ENCODE results near the gene DIRAS2.

DIRAS2 gene

DNA sequence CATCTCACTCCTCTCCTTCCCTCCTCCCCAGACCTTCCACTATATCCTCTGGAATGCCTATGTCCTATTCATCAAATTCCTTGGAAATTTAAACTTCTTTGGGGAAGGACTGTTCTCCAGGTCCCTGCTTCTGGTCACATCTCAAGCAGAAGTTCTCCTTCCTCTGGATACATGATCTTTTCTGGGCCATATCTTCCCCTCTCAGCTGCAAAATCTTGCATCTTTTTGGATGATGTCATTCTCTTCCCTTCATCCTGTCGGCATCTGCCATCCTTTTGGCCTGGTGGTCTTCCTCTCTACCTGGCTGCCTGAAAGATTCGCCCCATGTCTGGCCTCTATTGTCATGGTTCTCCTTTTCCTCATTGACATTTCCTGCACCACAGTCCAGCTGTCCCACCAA, 5.2 kb upstream of the DIRAS2 start:
- TF ChIP-seq Cebpa-rat (IDR thresholded peaks at IDR 0.05): no peak
- Histone ChIP-seq H3K27me3 (peaks cover 5% of the 10 kb centered on the region), H3K9me3 (peaks cover 19% of the 10 kb centered on the region)

DNA sequence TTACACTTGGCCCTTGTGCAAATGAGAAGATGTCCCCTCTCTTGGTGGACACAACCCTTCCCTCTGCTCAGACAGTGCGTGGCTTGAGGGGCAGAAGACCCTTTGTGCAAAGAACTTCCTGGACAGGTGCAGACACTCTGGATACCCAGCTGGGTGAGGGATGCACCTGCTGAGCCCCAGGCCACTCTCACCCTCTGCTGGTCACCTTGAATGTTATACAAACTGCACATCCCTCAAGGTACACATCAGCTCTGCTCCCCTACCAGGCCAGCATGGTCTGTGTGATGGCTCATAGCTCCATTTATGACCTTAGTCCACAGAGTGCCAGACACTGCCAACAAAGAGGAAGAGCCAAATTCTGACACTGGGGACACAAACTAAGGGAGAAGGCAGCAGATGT, 3.1 kb upstream of the DIRAS2 start:
- peaks cover 24% of the 10 kb centered on the region for H3K27me3 ChIP-seq
- H3K9ac ChIP-seq: no peak overlapping the region

More for the DNA sequence above, 5.2 kb upstream of the DIRAS2 start:
- no peaks in the 10 kb centered on the region for H4K20me1 ChIP-seq
- no peaks in the 10 kb centered on the region for H3K4me1 ChIP-seq
- H3K27ac ChIP-seq: no peak overlapping the region
- H3K4me3 ChIP-seq: no peak overlapping the region
- no peaks in the 10 kb centered on the region for H3K36me3 ChIP-seq
- no peak overlapping the region for H3K4me2 ChIP-seq
- H3K9ac ChIP-seq: no peak overlapping the region

DNA sequence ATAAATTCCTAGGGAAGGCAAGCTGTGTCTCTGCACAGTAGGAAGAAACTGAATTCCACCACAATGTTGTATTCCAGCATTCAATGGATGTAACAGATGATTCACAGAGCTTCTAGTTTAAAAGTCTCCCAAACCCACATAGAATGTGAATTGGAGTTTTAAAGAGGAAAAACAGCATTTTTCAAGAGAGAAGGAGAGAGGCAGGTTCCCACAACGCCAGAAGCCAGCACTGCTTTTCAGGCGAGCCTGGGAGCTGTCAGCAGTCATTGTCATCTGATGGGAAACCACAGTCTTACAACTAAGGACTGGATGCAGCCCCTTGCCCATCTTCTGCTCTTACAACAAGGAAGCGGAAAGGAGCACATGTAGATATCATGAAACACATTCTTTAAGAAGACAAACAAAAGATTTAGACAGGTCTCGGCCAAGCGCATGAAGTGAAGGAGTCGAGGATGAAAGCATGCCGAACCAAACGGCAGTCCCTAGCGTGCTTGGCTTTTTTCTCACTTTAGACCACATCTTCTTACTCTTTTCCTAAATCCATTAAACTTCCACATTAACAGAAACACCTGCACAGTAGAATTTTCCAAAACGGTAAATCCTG, 638 bp downstream of the DIRAS2 start:
- no peak for TF ChIP-seq Cebpa-rat (IDR thresholded peaks at IDR 0.05)
- Histone ChIP-seq H3K36me3 (no peaks in the 10 kb centered on the region), H3K27ac (no peak overlapping the region), H3K4me1 (no peaks in the 10 kb centered on the region), H3K27me3 (peaks cover 24% of the 10 kb centered on the region), H3K9ac (no peak overlapping the region), H4K20me1 (no peaks in the 10 kb centered on the region), H3K9me3 (peaks cover 5% of the 10 kb centered on the region; the same call in 1 of the 2 replicates), H3K4me2 (peak overlapping the region; percentile 76; the same call in 1 of the 2 replicates), H3K4me3 (no peak overlapping the region)

More for the DNA sequence above, 3.1 kb upstream of the DIRAS2 start:
- Histone ChIP-seq H3K4me3 (no peak overlapping the region), H3K4me1 (no peaks in the 10 kb centered on the region), H3K36me3 (no peaks in the 10 kb centered on the region), H3K9me3 (peaks cover 15% of the 10 kb centered on the region), H3K4me2 (no peak overlapping the region), H3K27ac (no peak overlapping the region), H4K20me1 (no peaks in the 10 kb centered on the region)
- no peak for TF ChIP-seq Cebpa-rat (IDR thresholded peaks at IDR 0.05)

- H4K20me1 ChIP-seq: no peaks in the 10 kb centered on the region
- H3K27ac ChIP-seq: no peak overlapping the region
- H3K9ac ChIP-seq: no peak overlapping the region
- TF ChIP-seq Cebpa-rat (IDR thresholded peaks at IDR 0.05): no peak
- no peak overlapping the region for H3K4me3 ChIP-seq
- no peaks in the 10 kb centered on the region for H3K36me3 ChIP-seq
- no peak overlapping the region for H3K4me2 ChIP-seq
- H3K4me1 ChIP-seq: no peaks in the 10 kb centered on the region
- peaks cover 5% of the 10 kb centered on the region; the same call in 1 of the 2 replicates for H3K9me3 ChIP-seq
- peaks cover 24% of the 10 kb centered on the region for H3K27me3 ChIP-seq
Measured at GRCh38 chr9:90641086-90641485, 1.5 kb downstream of the DIRAS2 start.

DNA sequence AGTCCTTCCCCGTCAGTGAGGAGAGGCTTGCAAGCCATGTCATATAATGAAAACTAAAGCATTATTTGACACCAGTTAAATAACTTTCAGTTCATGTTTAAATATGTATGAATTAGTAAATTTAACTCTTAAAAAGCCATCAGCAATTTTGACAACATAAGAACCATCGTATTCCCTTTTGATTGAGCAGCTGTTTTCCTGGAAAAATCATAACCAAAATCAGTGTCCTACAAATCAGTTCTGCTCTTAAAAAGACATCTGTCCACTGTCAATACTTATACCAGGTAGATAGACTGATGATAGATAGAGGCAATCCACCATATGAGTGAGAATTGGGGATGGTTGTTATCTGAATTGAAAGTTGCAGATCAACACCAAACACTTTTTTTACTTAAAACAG, 2.3 kb downstream of the DIRAS2 start:
- peaks cover 24% of the 10 kb centered on the region for H3K27me3 ChIP-seq
- no peak overlapping the region for H3K9ac ChIP-seq
- H3K27ac ChIP-seq: no peak overlapping the region
- no peaks in the 10 kb centered on the region for H4K20me1 ChIP-seq
- no peak overlapping the region for H3K4me2 ChIP-seq
- H3K4me1 ChIP-seq: no peaks in the 10 kb centered on the region
- H3K4me3 ChIP-seq: no peak overlapping the region
- peaks cover 5% of the 10 kb centered on the region; the same call in 1 of the 2 replicates for H3K9me3 ChIP-seq
- TF ChIP-seq Cebpa-rat (IDR thresholded peaks at IDR 0.05): no peak
- H3K36me3 ChIP-seq: no peaks in the 10 kb centered on the region

DNA sequence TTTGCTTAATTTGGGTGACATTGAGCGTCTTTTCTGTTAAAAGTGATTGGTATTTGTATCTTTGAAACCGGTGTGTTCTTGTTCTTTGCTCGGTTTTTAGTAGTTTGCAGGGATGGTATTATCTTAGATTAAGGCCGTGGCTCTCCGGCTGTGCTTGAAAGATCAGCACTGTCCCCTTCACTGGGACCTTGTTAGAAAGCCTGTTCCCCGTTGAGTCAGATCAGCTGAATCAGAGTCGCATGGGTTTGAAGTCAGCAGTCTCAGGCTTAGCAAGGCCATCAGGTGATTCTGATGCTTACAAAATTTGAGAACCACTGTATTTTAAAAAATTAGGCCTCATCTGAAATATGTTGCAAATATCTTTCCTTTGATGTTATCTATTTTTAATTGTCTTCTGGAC, 5.0 kb downstream of the DIRAS2 start:
- TF ChIP-seq Cebpa-rat (IDR thresholded peaks at IDR 0.05): no peak
- Histone ChIP-seq H3K4me3 (no peak overlapping the region), H3K36me3 (no peaks in the 10 kb centered on the region)

DNA sequence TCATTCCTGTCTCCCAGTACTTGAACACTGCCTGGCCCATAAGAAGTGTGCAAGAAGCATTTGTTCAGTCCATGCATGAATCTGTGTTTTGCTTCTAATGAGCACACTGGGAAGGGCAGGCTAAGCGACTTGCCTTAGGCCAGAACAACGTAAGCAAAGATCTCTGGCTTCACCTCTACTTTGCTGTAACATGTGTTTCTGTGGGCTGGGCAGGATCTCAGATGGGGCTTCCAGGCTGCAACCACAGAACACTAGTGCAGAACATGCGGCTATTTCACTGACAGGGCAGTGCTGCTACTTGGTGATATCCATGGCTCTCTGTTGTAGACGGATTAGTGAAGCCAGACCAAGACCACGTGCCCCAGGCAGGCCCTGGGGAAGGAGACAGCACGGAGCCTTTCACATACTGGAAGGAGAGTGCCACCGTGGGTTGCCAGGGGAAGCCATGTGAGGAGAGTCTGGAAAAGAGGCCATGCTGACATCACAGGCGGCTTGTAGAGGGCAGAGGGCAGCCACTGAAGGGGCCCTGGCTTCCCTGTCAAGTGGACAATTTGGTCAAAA, 9.9 kb downstream of the DIRAS2 start:
- H3K27me3 ChIP-seq: no peaks in the 10 kb centered on the region
- no peaks in the 10 kb centered on the region for H3K9me3 ChIP-seq
- TF ChIP-seq Cebpa-rat (IDR thresholded peaks at IDR 0.05): no peak
- no peaks in the 10 kb centered on the region for H4K20me1 ChIP-seq
- no peak overlapping the region for H3K9ac ChIP-seq
- H3K4me2 ChIP-seq: no peak overlapping the region
- no peaks in the 10 kb centered on the region for H3K36me3 ChIP-seq
- H3K27ac ChIP-seq: no peak overlapping the region
- no peak overlapping the region for H3K4me3 ChIP-seq
- H3K4me1 ChIP-seq: no peaks in the 10 kb centered on the region

More for the DNA sequence above, 5.0 kb downstream of the DIRAS2 start:
- H3K4me2 ChIP-seq: no peak overlapping the region
- H3K9ac ChIP-seq: no peak overlapping the region
- H3K9me3 ChIP-seq: peaks cover 2% of the 10 kb centered on the region; the same call in 1 of the 2 replicates
- H3K27ac ChIP-seq: no peak overlapping the region
- no peaks in the 10 kb centered on the region for H4K20me1 ChIP-seq
- H3K4me1 ChIP-seq: no peaks in the 10 kb centered on the region
- peaks cover 17% of the 10 kb centered on the region for H3K27me3 ChIP-seq

DNA sequence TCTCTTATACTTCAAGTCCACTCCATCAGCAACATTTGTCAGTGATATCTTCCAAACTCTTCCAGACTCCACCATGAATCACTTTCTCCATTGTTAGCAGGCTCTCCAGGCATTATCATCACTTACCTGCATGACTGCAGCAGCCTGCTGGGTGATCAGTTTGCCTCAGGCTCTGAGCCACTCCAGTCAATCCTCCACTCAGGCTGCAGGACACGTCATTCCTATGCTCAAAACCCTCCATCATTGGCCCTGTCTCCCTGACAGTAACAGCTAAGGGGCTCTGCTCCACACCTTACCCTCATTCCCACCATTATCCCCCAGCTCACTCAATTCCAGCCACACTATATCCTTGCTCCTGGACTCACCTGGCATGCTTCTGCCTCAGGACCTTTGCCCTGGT, 10.7 kb downstream of the DIRAS2 start:
- Histone ChIP-seq H3K4me3 (no peak overlapping the region), H3K4me1 (no peaks in the 10 kb centered on the region), H3K36me3 (no peaks in the 10 kb centered on the region), H3K9ac (no peak overlapping the region), H3K4me2 (no peak overlapping the region), H4K20me1 (no peaks in the 10 kb centered on the region), H3K27ac (no peak overlapping the region), H3K9me3 (no peaks in the 10 kb centered on the region), H3K27me3 (no peaks in the 10 kb centered on the region)
- TF ChIP-seq Cebpa-rat (IDR thresholded peaks at IDR 0.05): no peak

DNA sequence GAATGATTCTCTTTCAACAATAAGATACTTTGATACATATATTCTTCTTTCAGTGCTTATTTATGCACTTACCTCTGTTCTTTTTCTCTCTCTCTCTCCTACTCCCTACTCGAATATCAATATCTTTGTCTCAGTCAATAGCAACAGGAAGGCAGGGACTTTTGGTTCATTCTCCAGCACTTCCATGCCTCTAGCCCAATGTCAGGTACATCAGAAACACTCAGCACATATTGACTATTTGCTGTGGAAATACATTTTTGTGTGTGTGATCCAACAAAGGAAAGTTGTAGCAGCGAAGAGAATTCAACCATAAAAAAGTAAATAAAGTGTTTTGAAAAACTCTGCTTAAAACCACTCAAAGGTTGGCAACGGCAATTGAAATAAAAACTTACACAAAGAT, 12.6 kb downstream of the DIRAS2 start:
- Histone ChIP-seq H3K36me3 (no peaks in the 10 kb centered on the region), H3K9ac (no peak overlapping the region), H3K4me1 (no peaks in the 10 kb centered on the region), H3K27ac (no peak overlapping the region), H3K4me3 (no peak overlapping the region), H3K4me2 (no peak overlapping the region), H4K20me1 (no peaks in the 10 kb centered on the region), H3K9me3 (no peaks in the 10 kb centered on the region), H3K27me3 (no peaks in the 10 kb centered on the region)
- no peak for TF ChIP-seq Cebpa-rat (IDR thresholded peaks at IDR 0.05)

- no peaks in the 10 kb centered on the region for H4K20me1 ChIP-seq
- H3K9me3 ChIP-seq: no peaks in the 10 kb centered on the region
- H3K27ac ChIP-seq: no peak overlapping the region
- H3K4me1 ChIP-seq: no peaks in the 10 kb centered on the region
- H3K27me3 ChIP-seq: no peaks in the 10 kb centered on the region
- no peaks in the 10 kb centered on the region for H3K36me3 ChIP-seq
- no peak overlapping the region for H3K4me3 ChIP-seq
- H3K4me2 ChIP-seq: no peak overlapping the region
- no peak for TF ChIP-seq Cebpa-rat (IDR thresholded peaks at IDR 0.05)
- H3K9ac ChIP-seq: no peak overlapping the region
Measured at GRCh38 chr9:90629354-90629753, 13.3 kb downstream of the DIRAS2 start.
